Measurements from ENCODE around the gene ZNF85.
A peak's percentile ranks its signal among the peaks of the same experiment; 100 is the strongest.
"Not testable (repeated sequence)": the region's sequence is repeated elsewhere in the genome, so short reads cannot be mapped to it uniquely, and the experiment has no call there.

Gene ZNF85

DNA sequence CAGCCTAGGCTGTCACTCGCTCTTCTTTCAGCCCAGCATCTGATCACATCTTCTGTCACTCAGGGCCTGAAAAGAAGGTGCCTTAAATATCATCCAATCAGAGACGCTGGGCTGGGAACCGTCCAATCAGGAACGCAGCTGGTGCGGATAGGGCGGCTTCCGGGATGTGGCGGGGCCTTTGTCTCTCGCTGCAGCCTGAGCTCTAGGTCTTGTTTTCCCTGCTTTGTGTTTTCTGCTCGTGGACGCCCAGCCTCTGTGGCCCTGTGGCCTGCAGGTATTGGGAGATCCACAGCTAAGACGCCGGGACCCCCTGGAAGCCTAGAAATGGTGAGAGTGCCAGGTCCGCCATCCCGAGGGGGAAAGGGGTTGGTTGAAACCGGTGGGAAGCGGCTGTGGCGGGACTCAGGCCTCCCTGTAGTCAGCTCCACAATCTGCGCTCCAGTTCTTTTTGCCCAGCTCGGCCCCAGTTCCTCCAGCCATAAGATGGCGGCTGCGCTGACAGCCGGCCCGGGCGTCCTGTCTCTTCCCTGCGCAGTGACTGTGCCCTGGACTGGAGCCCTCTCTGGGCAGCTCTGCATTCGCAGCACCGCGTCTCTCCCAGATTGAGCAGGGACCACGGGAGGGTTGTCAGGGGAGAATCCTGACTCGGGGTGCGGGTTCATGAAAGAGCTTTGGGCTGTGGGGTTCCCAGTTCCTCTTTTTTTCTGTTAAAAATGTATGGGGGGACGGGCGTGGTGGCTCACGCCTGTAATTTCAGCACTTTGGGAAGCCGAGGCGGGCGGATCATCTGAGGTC is at the start of gene ZNF85:
ZNF85 (plus strand) TSS at position 175 of the 795 bp plus-strand sequence; CDS start at position 325, 150 bp downstream.
- Histone ChIP-seq H3K9me3 (ENCODE audit: control insufficient read depth, low read depth, low read length) (peaks cover 4% of the 10 kb centered on the region), H3K27me3 (ENCODE audit: control insufficient read depth, insufficient read depth, low read length) (no peaks in the 10 kb centered on the region), H3K4me1 (ENCODE audit: control insufficient read depth, low read depth, low read length) (no peaks in the 10 kb centered on the region), H3K4me3 (ENCODE audit: low read length) (peak within 1 kb of the TSS; percentile 93), H3K9ac (ENCODE audit: low read length) (peak within 1 kb of the TSS; percentile 97), H3K27ac (ENCODE audit: low read length) (peak within 1 kb of the TSS; percentile 97), H3K36me3 (ENCODE audit: control insufficient read depth, low read depth, low read length) (no peaks in the 10 kb centered on the region)

DNA sequence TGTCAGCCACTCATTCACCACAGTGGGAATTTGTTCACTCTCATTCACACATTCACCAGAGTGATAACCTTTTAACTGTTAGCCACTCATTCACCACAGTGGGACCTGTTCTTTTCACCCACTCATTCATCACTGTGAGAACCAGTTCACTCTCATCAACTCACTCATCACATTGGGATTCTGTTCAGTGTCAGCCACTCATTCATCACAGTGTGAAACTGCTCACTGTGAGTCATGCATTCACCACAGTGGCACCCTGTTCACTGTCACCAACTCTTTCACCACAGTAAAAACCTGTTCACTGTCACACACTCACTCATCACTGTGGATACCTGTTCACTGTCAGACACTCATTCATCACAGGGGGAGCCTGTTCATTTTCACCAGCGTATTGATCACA is 43.5 kb upstream of the ZNF85 start:
- H3K27ac ChIP-seq (ENCODE audit: low read length): no peak overlapping the region
- H3K9me3 ChIP-seq (ENCODE audit: control insufficient read depth, low read depth, low read length): peaks cover 95% of the 10 kb centered on the region
- no peaks in the 10 kb centered on the region for H3K27me3 ChIP-seq (ENCODE audit: control insufficient read depth, insufficient read depth, low read length)
- H3K36me3 ChIP-seq (ENCODE audit: control insufficient read depth, low read depth, low read length): no peaks in the 10 kb centered on the region
- no peak overlapping the region for H3K4me3 ChIP-seq (ENCODE audit: low read length)
- H3K4me1 ChIP-seq (ENCODE audit: control insufficient read depth, low read depth, low read length): no peaks in the 10 kb centered on the region
- no peak overlapping the region for H3K9ac ChIP-seq (ENCODE audit: low read length)

DNA sequence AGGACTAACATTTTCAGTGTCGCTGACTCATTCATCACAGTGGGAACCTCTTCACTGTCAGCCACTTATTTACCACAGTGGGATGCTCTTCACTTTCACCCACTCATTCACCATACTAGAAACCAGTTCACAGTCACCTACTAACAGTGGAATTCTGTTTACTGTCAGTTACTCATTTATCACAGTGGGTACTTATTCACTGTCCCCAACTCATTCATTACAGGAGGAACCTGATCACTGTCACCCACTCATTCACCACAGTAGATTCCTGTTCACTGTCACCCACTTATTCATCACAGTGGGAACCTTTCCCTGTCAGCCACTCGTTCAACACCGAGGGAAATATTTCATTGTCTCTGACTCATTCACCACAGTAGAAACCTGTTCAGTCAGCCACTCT is 10.1 kb upstream of the ZNF85 start:
- Histone ChIP-seq H3K9ac (ENCODE audit: low read length) (no peak overlapping the region), H3K9me3 (ENCODE audit: control insufficient read depth, low read depth, low read length) (peaks cover 36% of the 10 kb centered on the region), H3K36me3 (ENCODE audit: control insufficient read depth, low read depth, low read length) (no peaks in the 10 kb centered on the region), H3K27me3 (ENCODE audit: control insufficient read depth, insufficient read depth, low read length) (no peaks in the 10 kb centered on the region), H3K4me3 (ENCODE audit: low read length) (no peak overlapping the region), H3K4me1 (ENCODE audit: control insufficient read depth, low read depth, low read length) (no peaks in the 10 kb centered on the region), H3K27ac (ENCODE audit: low read length) (no peak overlapping the region)

DNA sequence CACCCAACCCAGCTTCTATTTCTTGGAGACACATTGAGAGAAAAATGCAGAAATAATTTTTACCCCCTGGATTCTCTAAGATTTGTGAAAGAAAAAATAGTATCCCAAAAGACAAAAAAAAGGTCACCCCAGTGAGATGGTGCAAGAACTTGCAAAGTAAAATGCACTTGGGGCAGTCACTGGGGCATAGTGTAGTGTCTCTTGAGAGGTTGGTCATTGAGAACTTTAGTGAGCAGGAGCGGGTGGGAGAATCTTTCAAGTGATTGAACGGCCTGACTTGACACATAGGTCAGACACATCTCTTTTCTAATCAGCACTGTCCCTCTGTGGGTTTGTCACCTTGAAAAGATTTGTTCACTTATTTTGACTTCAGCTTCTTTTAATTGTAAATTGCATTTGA is 2.4 kb downstream of the ZNF85 start:
- no peaks in the 10 kb centered on the region for H3K27me3 ChIP-seq (ENCODE audit: control insufficient read depth, insufficient read depth, low read length)
- no peaks in the 10 kb centered on the region for H3K36me3 ChIP-seq (ENCODE audit: control insufficient read depth, low read depth, low read length)
- H3K9me3 ChIP-seq (ENCODE audit: control insufficient read depth, low read depth, low read length): no peaks in the 10 kb centered on the region
- H3K9ac ChIP-seq (ENCODE audit: low read length): no peak overlapping the region
- no peaks in the 10 kb centered on the region for H3K4me1 ChIP-seq (ENCODE audit: control insufficient read depth, low read depth, low read length)
- no peak overlapping the region for H3K4me3 ChIP-seq (ENCODE audit: low read length)
- no peak overlapping the region for H3K27ac ChIP-seq (ENCODE audit: low read length)

DNA sequence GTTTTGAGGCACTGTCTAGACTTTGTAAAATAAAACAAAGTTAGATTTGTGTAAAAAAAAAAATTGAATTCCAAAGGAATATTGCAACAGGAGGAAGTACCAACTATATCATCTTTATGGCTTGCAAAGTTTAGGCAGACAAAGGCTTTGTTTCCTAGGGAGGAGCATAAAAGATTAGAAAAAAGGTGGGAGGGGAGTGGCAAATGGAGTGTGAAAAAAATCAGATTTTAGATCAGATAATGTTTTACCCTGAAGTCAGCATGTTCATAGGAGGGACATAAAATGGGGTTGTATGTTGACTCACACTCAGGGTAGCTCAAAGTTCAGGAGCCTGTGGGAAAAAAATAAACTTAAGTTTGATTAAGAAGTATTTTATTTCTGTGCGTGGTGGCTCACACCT is 3.7 kb downstream of the ZNF85 start:
- Histone ChIP-seq H3K4me1 (ENCODE audit: control insufficient read depth, low read depth, low read length) (no peaks in the 10 kb centered on the region), H3K36me3 (ENCODE audit: control insufficient read depth, low read depth, low read length) (no peaks in the 10 kb centered on the region), H3K9ac (ENCODE audit: low read length) (no peak overlapping the region), H3K4me3 (ENCODE audit: low read length) (no peak overlapping the region), H3K27me3 (ENCODE audit: control insufficient read depth, insufficient read depth, low read length) (no peaks in the 10 kb centered on the region), H3K27ac (ENCODE audit: low read length) (no peak overlapping the region), H3K9me3 (ENCODE audit: control insufficient read depth, low read depth, low read length) (no peaks in the 10 kb centered on the region)

DNA sequence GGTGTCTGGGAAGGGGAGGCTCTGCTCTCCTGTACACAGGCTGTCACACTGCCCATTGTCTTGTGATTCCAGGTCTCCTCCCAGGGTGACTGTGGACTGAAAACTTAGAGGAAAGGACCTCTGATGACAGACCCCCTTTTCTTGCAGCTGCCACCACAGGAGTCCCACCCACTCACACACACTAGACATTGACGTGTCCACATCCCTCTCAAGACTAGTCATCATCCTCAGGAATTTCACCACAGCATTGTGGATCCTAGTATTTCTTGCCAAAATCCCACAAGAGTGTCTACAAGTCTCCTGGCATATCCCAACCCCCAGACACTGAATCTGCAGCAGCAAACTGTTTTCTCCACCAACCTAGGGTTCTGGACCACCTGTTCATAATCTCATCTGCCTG is 5.3 kb downstream of the ZNF85 start:
- H3K27ac ChIP-seq (ENCODE audit: low read length): no peak overlapping the region
- H3K4me1 ChIP-seq (ENCODE audit: control insufficient read depth, low read depth, low read length): no peaks in the 10 kb centered on the region
- H3K4me3 ChIP-seq (ENCODE audit: low read length): no peak overlapping the region
- H3K27me3 ChIP-seq (ENCODE audit: control insufficient read depth, insufficient read depth, low read length): no peaks in the 10 kb centered on the region
- no peak overlapping the region for H3K9ac ChIP-seq (ENCODE audit: low read length)
- peaks cover 2% of the 10 kb centered on the region for H3K36me3 ChIP-seq (ENCODE audit: control insufficient read depth, low read depth, low read length)
- H3K9me3 ChIP-seq (ENCODE audit: control insufficient read depth, low read depth, low read length): no peaks in the 10 kb centered on the region

DNA sequence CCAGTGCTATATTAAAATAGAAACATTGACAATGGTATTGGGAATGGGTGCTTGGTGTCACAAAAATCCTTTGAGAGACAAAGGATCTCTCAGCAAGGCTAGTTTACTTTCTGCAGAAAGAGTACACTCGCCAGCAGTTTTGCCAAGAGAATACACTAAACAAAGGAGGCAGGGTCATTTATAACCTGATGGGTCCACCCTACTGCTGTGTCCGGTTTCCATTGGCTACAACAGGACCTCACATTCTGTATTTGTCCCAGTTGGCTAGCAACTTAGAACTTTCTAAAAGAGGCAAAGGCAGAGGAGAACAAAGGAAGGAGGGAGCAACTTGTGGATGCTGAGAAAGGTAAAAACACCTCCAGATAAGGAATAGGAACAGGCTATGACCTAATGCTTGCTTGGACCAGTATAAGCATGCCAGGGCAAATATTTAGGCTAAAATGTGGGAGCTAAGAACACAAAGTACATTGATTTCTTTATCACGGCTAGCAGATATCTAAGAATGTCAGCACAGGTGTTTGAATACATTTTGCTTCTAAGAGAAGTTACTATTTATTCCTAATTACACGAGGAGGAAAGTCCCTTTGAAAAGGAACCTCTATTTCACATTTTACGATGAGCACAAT is 13.4 kb downstream of the ZNF85 start:
- not testable (repeated sequence) for H3K27me3 ChIP-seq (ENCODE audit: control insufficient read depth, insufficient read depth, low read length); H3K4me3 ChIP-seq (ENCODE audit: low read length); H3K36me3 ChIP-seq (ENCODE audit: control insufficient read depth, low read depth, low read length); H3K9me3 ChIP-seq (ENCODE audit: control insufficient read depth, low read depth, low read length); H3K4me1 ChIP-seq (ENCODE audit: control insufficient read depth, low read depth, low read length); H3K9ac ChIP-seq (ENCODE audit: low read length); H3K27ac ChIP-seq (ENCODE audit: low read length)

DNA sequence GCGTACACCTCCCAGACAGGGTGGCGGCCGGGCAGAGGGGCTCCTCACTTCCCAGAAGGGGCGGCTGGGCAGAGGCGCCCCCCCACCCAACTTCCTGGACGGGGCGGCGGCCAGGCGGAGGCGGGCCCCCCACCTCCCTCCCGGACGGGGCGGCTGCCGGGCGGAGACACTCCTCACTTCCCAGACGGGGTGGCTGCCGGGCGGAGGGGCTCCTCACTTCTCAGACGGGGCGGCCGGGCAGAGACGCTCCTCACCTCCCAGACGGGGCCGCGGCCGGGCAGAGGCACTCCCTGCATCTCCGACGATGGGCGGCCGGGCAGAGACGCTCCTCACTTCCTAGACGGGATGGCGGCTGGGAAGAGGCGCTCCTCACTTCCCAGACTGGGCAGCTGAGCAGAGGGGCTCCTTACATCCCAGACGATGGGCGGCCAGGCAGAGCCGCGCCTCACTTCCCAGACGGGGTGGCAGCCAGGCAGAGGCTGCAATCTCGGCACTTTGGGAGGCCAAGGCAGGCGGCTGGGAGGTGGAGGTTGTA is 29.6 kb downstream of the ZNF85 start:
- Histone ChIP-seq H3K9me3 (ENCODE audit: control insufficient read depth, low read depth, low read length) (peaks cover 49% of the 10 kb centered on the region), H3K36me3 (ENCODE audit: control insufficient read depth, low read depth, low read length) (peaks cover 13% of the 10 kb centered on the region)
- H3K4me3 ChIP-seq (ENCODE audit: low read length); H3K4me1 ChIP-seq (ENCODE audit: control insufficient read depth, low read depth, low read length); H3K27ac ChIP-seq (ENCODE audit: low read length); H3K9ac ChIP-seq (ENCODE audit: low read length); H3K27me3 ChIP-seq (ENCODE audit: control insufficient read depth, insufficient read depth, low read length): not testable (repeated sequence)

DNA sequence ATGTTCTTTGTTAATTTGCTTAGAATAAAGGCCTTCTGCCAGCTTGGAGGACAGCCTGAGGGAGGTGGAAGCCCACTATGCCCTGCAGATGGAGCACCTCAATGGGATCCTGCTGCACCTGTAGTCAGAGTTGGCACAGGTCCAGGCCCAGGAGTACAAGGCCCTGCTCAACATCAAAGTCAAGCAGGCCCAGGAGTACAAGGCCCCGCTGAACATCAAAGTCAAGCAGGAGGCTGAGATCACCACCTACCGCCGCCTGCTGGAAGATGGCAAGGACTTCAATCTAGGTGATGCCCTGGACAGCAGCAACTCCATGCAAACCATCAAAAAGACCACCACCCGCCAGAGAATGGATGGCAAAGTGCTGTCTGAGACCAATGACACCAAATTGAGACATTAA is 41.7 kb downstream of the ZNF85 start:
- Histone ChIP-seq H3K9ac (ENCODE audit: low read length) (no peak overlapping the region), H3K4me3 (ENCODE audit: low read length) (no peak overlapping the region), H3K4me1 (ENCODE audit: control insufficient read depth, low read depth, low read length) (no peaks in the 10 kb centered on the region), H3K36me3 (ENCODE audit: control insufficient read depth, low read depth, low read length) (no peaks in the 10 kb centered on the region), H3K27ac (ENCODE audit: low read length) (no peak overlapping the region), H3K27me3 (ENCODE audit: control insufficient read depth, insufficient read depth, low read length) (no peaks in the 10 kb centered on the region), H3K9me3 (ENCODE audit: control insufficient read depth, low read depth, low read length) (peaks cover 44% of the 10 kb centered on the region)

DNA sequence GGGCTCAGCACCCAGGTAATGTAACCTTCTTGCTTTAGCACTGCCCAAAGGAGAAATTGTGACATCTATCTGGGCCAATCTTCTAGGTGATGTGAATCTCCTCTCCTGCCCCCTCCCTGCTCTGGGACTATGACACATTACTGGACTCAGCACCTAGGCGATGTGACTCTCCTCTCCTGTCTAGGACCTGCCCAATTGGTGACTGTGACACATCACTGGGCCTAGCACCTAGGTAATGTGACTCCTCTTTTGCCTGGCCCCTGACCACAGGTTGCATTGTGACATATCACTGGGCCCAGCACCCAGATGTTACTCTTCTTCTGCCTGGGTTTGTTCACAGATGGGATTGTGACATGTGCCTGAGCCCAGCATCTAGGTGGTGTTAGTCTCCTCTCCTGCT is 45.0 kb downstream of the ZNF85 start:
- H3K27me3 ChIP-seq (ENCODE audit: control insufficient read depth, insufficient read depth, low read length): no peaks in the 10 kb centered on the region
- no peak overlapping the region for H3K9ac ChIP-seq (ENCODE audit: low read length)
- H3K27ac ChIP-seq (ENCODE audit: low read length): no peak overlapping the region
- no peak overlapping the region for H3K4me3 ChIP-seq (ENCODE audit: low read length)
- no peaks in the 10 kb centered on the region for H3K4me1 ChIP-seq (ENCODE audit: control insufficient read depth, low read depth, low read length)
- no peaks in the 10 kb centered on the region for H3K36me3 ChIP-seq (ENCODE audit: control insufficient read depth, low read depth, low read length)
- peaks cover 54% of the 10 kb centered on the region for H3K9me3 ChIP-seq (ENCODE audit: control insufficient read depth, low read depth, low read length)

DNA sequence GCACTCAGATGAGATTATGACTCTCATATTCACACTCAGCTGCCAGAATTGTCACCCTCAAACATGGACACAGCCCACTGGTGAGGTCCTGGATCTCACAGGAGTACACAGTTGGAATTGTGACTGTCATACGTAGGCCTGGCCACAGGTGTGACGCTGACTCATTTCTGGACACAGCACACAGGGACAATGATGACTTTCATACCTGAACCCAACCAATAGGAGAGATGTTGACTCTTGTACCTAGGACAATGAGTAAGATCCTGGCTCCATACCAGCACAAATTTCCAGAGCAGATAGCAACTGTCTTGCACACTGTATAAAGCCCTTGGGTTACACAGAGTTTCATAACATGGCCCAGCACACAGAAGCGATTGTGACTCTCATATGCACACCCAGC is 46.4 kb downstream of the ZNF85 start:
- peaks cover 45% of the 10 kb centered on the region for H3K9me3 ChIP-seq (ENCODE audit: control insufficient read depth, low read depth, low read length)
- H3K9ac ChIP-seq (ENCODE audit: low read length): no peak overlapping the region

DNA sequence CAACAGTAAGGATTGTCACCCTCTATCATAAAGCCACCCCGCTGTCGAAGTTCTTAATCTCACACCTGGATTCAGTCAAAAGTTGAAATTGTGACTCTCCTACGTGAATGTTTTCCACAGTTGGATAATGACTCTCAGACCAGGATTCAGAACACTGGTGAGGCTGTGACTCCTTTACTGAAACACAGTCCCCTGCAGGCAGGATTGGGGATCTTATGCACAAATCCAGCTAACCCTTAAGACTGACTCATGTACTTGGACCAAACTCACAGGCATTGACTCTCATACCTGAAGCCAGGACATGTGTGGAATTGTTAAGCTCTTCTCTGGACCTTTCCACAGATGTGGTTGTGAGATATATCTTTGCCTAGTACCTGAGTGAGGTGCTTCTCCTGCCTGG is 46.8 kb downstream of the ZNF85 start:
- peaks cover 45% of the 10 kb centered on the region for H3K9me3 ChIP-seq (ENCODE audit: control insufficient read depth, low read depth, low read length)
- H3K36me3 ChIP-seq (ENCODE audit: control insufficient read depth, low read depth, low read length): no peaks in the 10 kb centered on the region
- no peaks in the 10 kb centered on the region for H3K4me1 ChIP-seq (ENCODE audit: control insufficient read depth, low read depth, low read length)
- no peak overlapping the region for H3K27ac ChIP-seq (ENCODE audit: low read length)
- H3K4me3 ChIP-seq (ENCODE audit: low read length): no peak overlapping the region
- no peaks in the 10 kb centered on the region for H3K27me3 ChIP-seq (ENCODE audit: control insufficient read depth, insufficient read depth, low read length)
- H3K9ac ChIP-seq (ENCODE audit: low read length): no peak overlapping the region

More for the DNA sequence above, 46.4 kb downstream of the ZNF85 start:
- no peak overlapping the region for H3K27ac ChIP-seq (ENCODE audit: low read length)
- no peaks in the 10 kb centered on the region for H3K36me3 ChIP-seq (ENCODE audit: control insufficient read depth, low read depth, low read length)
- no peak overlapping the region for H3K4me3 ChIP-seq (ENCODE audit: low read length)
- H3K27me3 ChIP-seq (ENCODE audit: control insufficient read depth, insufficient read depth, low read length): no peaks in the 10 kb centered on the region
- no peaks in the 10 kb centered on the region for H3K4me1 ChIP-seq (ENCODE audit: control insufficient read depth, low read depth, low read length)
